Stimulated activated CD8-positive, alpha-beta memory T cell treated with anti-CD3 and anti-CD28 coated beads, Interleukin-7, amount 100 ng/mL, for 24 hours (primary cell): ENCODE data around the gene HMCN2.

Source experiments
- DNase-seq: peaks from one replicate; pipeline ENCODE4 v3.0.0-alpha.2; 2020; ENCODE audit warnings: low read depth

The HMCN2 gene

GRCh38 chr9:130451509-130452388, 186.2 kb downstream of the HMCN2 start:
- DNase-seq: no peak

DNA sequence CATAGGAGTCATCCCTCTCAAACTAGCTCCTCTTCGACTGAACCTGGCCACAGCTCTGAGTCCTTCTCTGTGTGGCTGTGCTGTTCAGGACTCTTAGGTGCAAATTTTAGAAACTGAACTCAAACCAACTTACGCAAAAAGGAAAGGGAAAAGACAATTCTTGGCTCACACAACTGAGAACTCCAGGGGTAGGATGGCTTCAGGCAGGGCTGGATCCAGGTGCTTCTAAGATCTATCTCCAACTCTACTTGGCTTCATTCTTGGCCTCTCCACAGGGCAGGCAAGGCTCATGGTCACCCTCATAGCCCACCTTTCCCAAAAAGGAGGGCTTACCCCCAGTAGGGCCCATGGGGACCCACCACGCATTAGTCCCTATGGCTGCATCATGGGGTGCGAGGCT, 187.3 kb downstream of the HMCN2 start:
- DNase-seq: no peak

DNA sequence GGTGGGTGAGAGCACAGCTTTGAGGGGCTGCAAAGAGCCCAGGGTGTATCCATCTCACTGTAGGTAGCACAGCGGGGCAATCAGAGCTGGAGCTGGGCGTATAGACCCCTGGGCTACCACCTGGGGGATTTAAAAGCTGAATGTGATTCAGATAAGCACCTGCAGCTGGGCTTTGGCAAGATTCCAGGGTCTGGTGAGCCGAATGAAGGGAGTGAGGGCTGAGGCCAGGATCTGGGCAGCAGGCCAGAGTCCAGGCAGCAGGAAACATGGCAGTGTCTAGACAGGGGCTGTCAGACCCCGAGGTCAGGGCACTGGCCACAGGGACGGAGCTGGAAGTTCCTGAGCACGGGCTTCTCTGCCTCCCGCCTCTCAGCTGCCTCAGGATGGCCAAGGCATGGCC, 187.9 kb downstream of the HMCN2 start:
- no peak for DNase-seq

- DNase-seq: no peak
Observed at GRCh38 chr9:130454096-130454811, 188.7 kb downstream of the HMCN2 start.

DNA sequence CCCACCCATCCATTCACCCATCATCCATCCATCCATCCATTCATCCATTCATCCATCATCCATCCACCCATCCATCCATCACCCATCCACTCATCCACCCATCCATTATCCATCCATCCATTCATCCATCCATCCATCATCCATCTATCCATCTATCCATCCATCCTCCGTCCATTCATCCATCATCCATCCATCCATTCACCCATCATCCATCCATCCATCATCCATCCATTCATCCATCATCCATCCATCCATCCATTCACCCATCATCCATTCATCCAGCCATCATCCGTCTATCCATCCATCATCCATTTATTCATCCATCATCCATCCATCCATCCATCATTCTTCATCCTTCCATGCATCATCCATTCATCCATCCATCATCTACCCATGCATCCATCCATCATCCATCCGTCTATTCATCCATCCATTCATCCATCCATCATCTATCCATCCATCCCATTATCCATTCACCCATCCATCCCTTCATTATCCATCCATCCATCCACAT, 189.3 kb downstream of the HMCN2 start:
- DNase-seq: no peak

DNA sequence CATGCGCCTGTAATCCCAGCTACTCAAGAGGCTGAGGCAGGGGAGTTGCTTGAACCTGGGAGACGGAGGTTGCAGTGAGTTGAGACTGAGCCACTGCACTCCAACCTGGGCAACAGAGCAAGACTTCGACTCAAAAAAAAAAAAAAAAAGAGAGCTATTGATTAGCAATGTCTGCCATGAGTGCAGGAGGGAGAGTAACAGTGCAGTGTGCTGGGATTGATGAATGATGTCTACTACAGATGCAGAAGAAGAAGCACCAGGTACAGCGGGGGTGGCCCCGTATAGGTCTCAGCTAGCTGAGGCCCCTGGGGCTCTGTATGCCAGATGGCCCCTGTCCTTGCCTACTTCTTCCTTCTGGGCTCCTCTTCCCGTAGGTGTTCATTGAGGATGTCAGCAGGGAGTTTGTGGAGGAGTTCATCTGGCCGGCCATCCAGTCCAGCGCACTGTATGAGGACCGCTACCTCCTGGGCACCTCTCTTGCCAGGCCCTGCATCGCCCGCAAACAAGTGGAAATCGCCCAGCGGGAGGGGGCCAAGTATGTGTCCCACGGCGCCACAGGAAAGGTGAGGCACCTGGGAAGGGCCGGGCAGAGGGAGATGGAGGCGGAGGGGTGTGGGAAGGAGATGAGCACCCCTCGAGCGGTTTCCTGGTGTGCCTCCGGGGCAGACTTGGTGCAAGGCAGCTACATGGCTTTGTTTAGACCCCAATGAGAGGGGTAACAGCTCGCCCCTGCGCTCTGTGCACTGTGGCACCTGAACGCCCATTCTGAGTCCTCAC, 192.7 kb downstream of the HMCN2 start:
- DNase-seq: no peak

DNA sequence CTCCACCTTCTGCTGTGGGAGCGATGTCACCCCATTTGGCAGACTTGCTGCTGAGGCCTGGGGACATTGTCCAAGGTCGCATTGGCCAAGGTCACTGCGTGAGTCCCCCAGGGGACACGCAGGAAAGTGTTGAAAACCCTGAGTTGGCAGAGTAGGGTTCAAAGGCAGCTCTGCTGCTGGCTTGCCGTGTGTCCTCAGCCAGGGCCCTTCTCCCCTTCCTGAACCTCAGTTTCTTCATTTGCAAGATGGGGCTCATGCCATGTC, 193.2 kb downstream of the HMCN2 start:
- no peak for DNase-seq

DNA sequence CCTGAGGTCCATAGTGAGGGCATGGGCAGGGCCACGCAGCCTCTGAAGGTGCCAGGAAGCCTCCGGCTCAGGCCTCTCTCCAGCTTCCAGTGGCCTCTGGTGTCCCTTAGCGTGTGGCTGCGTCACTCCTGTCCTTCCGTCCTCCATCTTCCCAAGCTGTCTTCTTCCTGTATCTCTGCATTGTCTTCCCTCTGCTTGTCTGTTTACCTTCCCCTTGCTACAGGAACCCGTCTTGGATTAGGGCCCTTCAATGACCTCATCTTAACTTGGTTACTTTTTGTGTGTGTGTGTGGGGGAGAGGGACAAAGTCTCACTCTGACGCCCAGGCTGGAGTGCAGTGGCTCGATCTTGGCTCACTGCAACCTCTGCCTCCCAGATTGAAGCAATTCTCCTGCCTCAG, 193.6 kb downstream of the HMCN2 start:
- no peak for DNase-seq

DNA sequence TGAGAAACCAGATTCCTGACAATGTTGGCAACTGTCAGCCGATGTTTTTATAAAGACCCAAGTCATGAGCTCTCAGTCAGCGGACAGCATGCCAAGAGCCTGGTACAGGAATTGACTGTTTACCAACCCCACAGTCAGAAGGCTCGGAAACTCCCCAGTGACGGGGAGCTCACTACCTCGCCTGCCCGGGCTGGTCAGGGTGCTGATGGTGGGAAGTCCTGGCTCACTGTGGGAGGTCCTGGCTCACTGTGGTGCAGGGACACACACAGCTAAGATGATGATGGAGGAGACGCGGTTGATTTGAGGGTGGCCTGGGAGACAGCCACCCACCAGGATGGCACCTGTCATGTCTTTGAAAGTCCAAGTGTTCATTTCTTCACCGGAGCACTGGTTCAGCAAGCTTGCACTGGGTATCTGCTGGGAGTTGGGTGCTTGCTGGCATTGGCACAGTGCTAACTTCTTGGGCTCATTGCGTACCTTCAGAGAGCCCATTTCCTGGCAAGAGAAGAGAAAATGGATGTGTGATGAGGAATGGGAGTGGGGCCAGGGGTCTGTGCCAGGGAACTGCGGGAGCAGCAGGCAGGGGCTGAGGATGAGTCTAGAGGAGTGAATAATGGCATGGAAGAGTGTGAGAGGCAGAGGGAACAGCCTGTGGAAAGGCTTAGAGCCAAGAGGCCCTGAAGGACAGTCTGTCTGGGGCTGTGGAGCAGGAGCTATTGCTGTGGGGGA, 194.5 kb downstream of the HMCN2 start:
- DNase-seq: no peak

GRCh38 chr9:130461218-130461630, 195.7 kb downstream of the HMCN2 start:
- DNase-seq: peak; percentile 52

GRCh38 chr9:130461731-130462130, 196.2 kb downstream of the HMCN2 start:
- DNase-seq: no peak

- no peak for DNase-seq
Observed at GRCh38 chr9:130462685-130463540, 197.4 kb downstream of the HMCN2 start.

DNA sequence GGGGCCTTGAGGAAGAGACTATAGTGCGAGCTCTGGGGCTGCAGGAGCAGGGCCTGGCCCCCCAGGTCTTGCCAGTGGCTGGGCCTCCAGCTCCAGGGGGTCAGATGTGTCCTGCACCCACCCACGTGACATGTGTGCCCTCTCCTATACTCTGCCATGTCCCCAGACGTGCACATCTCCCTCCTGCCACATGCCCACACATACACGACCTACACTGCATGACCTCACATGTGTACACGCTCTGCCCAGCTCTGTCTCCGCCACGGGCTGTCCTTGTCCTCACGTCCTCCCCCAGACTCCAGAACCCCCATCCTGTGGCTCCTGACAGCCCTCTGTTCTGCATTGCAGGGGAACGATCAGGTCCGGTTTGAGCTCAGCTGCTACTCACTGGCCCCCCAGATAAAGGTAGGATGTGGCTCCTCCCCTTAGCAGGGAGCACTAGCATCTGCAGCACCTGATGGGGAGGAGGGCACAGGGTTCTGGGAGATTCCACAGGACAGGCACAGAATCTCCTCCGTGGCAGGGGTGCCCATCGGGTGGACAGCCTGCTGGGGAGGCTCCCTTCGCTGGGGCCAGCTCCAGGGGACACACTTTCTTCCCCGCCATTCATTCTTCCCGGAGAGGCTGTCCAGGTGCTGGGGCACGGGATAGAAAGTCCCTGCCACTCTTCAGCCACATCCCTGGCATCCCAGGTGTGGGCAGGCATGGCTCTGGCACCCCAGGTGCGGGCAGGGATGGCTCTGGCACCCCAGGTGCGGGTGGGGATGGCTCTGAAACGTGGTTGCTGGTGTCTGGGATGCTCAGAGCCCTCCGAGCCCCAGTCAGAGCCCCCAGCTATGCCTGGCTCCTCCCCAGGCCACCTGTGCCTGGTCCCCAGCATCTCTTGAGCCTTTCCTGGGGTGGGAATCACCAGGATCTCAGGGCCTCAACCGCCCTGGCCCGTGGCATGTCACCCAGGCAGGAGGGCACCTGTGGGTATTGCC, 198.5 kb downstream of the HMCN2 start:
- DNase-seq: no peak

- no peak for DNase-seq
Observed at GRCh38 chr9:130465383-130466096, 200.0 kb downstream of the HMCN2 start.

DNA sequence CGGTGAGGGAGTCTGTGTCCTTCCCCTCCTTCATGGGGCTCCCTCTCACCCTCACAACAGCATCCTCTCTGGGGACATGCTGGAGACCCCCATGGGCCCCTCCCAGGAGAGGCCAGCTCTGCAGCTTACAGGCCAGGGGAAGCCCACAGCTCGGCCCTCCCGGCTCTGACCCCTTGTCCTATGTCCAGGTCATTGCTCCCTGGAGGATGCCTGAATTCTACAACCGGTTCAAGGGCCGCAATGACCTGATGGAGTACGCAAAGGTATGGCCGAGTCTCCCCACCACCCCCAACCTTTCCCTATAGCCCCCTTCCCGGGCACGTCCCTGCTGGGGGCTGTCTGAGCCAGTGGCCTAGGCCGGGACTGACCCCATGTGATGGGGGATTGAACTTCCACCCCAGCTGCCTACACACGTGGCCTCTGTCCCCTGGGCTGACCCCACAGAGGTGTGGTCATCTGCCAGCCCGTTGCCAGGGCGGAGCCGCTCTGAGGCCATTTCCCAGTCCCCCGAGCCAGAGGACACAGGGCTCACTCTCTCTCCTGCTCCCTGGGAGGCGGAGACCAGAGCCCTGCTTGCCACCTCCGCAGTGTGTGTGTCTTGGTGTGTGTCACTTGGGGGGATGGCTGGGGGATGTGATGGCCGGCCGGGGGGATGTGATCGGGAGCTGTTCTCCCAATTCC, 201.1 kb downstream of the HMCN2 start:
- DNase-seq: no peak

DNA sequence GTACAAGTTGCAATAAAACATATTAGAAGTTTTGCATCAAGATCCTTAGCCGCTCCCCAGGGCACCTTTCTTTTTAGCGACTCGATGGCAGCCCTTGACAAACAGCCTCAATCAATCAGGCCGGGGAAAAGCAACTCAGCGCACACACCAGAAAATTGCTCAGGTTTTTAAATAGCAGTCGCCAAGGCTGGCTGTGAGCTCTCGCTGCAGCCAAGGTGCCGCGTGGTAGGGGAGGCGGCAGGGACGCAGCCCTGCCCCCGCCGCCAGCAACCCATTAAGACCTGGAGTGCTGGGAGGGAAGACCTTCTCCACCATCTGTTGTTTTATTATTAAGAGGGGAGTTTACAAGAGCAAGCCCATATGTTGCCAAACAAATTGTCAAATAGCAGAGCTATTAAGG, 201.8 kb downstream of the HMCN2 start:
- no peak for DNase-seq

GRCh38 chr9:130468566-130468965, 203.0 kb downstream of the HMCN2 start:
- DNase-seq: no peak

DNA sequence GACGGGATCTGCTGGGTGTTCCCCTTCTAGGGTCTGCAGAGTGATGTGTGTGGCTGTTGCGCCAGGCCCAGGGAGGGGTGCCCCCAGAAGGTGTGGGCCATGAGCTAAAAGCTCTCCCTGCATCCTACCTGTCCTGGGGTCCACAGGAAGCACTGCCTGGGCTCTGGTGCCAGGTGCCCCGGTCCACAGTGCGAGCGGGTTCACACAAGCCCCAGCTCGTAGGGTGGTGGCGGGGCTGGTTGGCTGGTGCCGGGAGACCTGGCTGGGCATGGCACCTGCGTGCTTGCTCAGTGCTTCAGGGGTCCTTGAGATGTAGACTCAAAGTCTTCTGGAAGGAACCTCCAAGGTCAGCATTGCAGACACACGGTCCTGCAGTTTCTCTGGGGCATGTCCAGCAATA, 204.7 kb downstream of the HMCN2 start:
- no peak for DNase-seq

DNA sequence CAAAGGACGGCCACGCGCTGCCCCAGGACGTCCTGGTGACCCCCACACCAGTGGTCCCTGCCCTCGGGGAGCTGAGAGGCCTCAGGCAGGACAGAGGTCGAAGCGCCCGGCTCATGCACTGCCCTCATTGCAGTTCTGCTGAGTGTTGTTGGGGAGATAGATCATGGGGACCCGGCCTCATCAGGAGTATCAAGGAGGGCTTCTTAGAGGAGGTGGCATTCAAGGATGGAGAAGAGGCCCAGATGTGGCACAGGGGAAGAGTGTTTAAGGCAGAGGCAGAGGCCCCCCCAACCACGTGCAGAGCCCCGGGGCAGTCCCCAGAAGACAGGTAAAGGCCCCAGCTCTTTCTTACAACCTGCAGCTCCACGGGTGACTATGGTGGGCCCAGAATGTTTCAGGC, 205.4 kb downstream of the HMCN2 start:
- DNase-seq: no peak
